Fibroblast of lung (primary cell): ENCODE data around the gene RMND5B. TPM values are rescaled to one million over a fixed set of nuclear protein-coding genes. Genes with fewer than 3 reads are reported as not detected.

ENCODE experiments used
- DNase-seq, 2 donors: peaks; one replicate each; pipeline versions ENCODE4 v3.0.0 to v3.0.0-alpha.2; 2010; ENCODE audit warnings: low read depth in 2 of 2
- H2AFZ ChIP-seq: 2 replicates; pipeline ENCODE4 v1.5.1; 2012; ENCODE audit warnings: low read length, control low read depth, inconsistent platforms
- H3K27ac ChIP-seq: 2 replicates; pipeline ENCODE4 v1.5.1; 2011; ENCODE audit warnings: low read length, control low read depth; ENCODE audit not compliant: insufficient read depth
- H3K27me3 ChIP-seq: 2 replicates; pipeline ENCODE4 v1.5.1; 2011; ENCODE audit warnings: mild to moderate bottlenecking, low read length; ENCODE audit not compliant: control insufficient read depth, insufficient read depth
- H3K36me3 ChIP-seq: 2 replicates; pipeline ENCODE4 v1.5.1; 2011; ENCODE audit warnings: low read length; ENCODE audit not compliant: control insufficient read depth, insufficient read depth
- H3K4me1 ChIP-seq: 2 replicates; pipeline ENCODE4 v1.5.1; 2011; ENCODE audit warnings: low read length; ENCODE audit not compliant: control insufficient read depth, insufficient read depth; ENCODE audit errors: extremely low read depth
- H3K4me2 ChIP-seq: 2 replicates; pipeline ENCODE4 v1.5.1; 2011; ENCODE audit warnings: low read length, control low read depth; ENCODE audit not compliant: insufficient read depth; ENCODE audit errors: extremely low read depth
- H3K4me3 ChIP-seq, 4 experiments: fragments of 200-600 bp in 1 of 4; sonication (generic) in 1 of 4; replicated peaks in 1 of 4; 2 replicates each; pipeline ENCODE4 v1.5.1; 2011 to 2016; ENCODE audit warnings: low read length in 4 of 4, low read depth in 3 of 4, mild to moderate bottlenecking in 3 of 4, control low read depth in 2 of 4, inconsistent platforms in 1 of 4, mixed read lengths in 1 of 4; ENCODE audit not compliant: insufficient read depth in 1 of 4; ENCODE audit errors: control extremely low read depth in 1 of 4
- H3K79me2 ChIP-seq: 2 replicates; pipeline ENCODE4 v1.5.1; 2012; ENCODE audit warnings: mild to moderate bottlenecking, low read length, inconsistent platforms; ENCODE audit not compliant: control insufficient read depth, insufficient read depth
- H3K9ac ChIP-seq: 2 replicates; pipeline ENCODE4 v1.5.1; 2011; ENCODE audit warnings: mild to moderate bottlenecking, low read length, control low read depth; ENCODE audit not compliant: insufficient read depth
- H3K9me3 ChIP-seq: 2 replicates; pipeline ENCODE4 v1.5.1; 2012; ENCODE audit warnings: low read depth, low read length; ENCODE audit not compliant: control insufficient read depth, insufficient read depth
- H4K20me1 ChIP-seq: 2 replicates; pipeline ENCODE4 v1.5.1; 2011; ENCODE audit warnings: low read length; ENCODE audit not compliant: control insufficient read depth, insufficient read depth; ENCODE audit errors: extremely low read depth
- CTCF ChIP-seq, 2 donors: IDR thresholded peaks in 1 of 2; conservative IDR thresholded peaks in 1 of 2; 1 replicate in 1 of 2; 2 replicates in 1 of 2; pipeline ENCODE4 v1.5.1; 2011 to 2012; ENCODE audit warnings: low read length in 2 of 2, control low read depth in 1 of 2, inconsistent platforms in 1 of 2, low read depth in 1 of 2, mild to moderate bottlenecking in 1 of 2
- EZH2 ChIP-seq: IDR thresholded peaks from 2 replicates; pipeline ENCODE4 v1.5.1; 2012; ENCODE audit warnings: low read length, control low read depth, mild to moderate bottlenecking; ENCODE audit errors: missing control alignments
- polyA plus RNA-seq, 2 donors: library from polyadenylated mRNA; depleted of rRNA in 1 of 2; stranded (reverse) in 1 of 2; unstranded in 1 of 2; fragments of >200 nt; gene quantifications; 2 replicates each; pipeline ENCODE4 v1.2.1, GENCODE V29; 2011 to 2012; ENCODE audit warnings: missing spikeins in 1 of 2
- total RNA-seq: library from RNA; depleted of rRNA; stranded (reverse); fragments of >200 nt; gene quantifications from 2 replicates; pipeline ENCODE4 v1.2.1, GENCODE V29; 2014

RMND5B gene
- total and polyA plus RNA-seq, 2 donors (not counting 1 experiment from before 2014, with no cell fraction given) = 22.3 to 22.5 TPM

GRCh38 chr5:178162481-178162880, 31.7 kb downstream of the RMND5B start:
- H3K4me2 ChIP-seq = no peak overlapping the region
- no peaks in the 10 kb centered on the region for H3K79me2 ChIP-seq
- no peak overlapping the region for H3K4me3 ChIP-seq
- H4K20me1 ChIP-seq = no peaks in the 10 kb centered on the region
- no peak overlapping the region for H3K9ac ChIP-seq
- H3K9me3 ChIP-seq = no peaks in the 10 kb centered on the region
- H2AFZ ChIP-seq = no peak overlapping the region
- no peaks in the 10 kb centered on the region for H3K36me3 ChIP-seq
- TF ChIP-seq EZH2 = no peak
- TF ChIP-seq CTCF (conservative IDR thresholded peaks at IDR 0.05 in 1 of 2, IDR thresholded peaks at IDR 0.05 in 1 of 2; ENCODE audit: low read depth in 1 of 2, low read length in 2 of 2) = no peak
- DNase-seq = no peak
- H3K27ac ChIP-seq = no peak overlapping the region
- peaks cover 5% of the 10 kb centered on the region for H3K27me3 ChIP-seq
- H3K4me1 ChIP-seq = no peaks in the 10 kb centered on the region

DNA sequence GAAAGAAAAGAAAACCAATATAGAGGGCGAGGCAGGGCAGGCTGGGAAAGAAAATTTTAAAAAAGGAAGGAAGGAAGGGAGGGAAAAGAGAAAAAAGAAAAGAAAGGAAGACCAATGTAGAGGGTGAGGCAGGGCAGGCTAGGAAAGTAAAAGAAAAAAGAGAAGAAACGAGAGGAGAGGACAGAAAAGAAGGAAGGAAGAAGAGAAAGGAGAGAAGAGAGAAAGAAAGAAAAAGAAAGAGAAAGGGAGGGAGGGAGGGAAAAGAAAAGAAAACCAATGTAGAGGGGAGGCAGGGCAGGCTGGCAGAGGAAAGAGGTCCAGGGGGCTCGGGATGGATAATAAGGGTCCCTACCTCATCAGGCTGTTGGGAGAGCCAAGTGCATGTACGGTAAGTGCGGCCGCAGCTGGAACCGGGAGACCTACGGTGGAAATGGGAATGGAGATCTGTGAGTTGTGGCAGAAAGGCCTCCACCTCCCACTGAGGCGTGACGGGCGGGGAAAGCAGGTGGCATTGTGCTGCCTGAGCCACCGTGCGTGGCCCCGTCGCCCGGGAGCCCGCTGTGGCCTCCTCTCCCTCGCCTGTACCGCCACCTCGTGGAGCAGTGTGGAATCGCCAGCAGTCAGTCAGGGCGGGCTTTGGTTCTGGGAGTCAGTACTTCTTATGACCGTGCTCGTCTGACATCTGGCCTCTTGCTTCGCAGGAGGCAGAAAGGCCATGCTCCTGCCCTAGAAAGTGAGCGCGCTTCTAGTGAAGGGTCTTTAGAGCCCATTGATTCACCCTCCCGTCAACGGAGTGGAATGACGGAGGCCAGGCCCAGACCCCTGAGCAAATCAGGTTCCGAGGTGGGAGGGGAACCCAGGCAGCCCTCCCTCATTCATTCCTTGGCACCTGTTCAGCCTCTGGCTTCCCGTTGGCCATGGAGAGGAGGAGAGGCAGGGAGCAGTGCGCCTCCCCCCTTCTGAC, 33.2 kb downstream of the RMND5B start:
- peak; percentile 43 to 61 for DNase-seq
- Histone ChIP-seq H3K4me3 (peak overlapping the region in 1 of 4 experiments; percentile 27), H3K27me3 (peaks cover 5% of the 10 kb centered on the region), H3K9ac (no peak overlapping the region), H3K79me2 (no peaks in the 10 kb centered on the region), H3K27ac (no peak overlapping the region), H4K20me1 (no peaks in the 10 kb centered on the region), H3K9me3 (no peaks in the 10 kb centered on the region), H3K4me1 (no peaks in the 10 kb centered on the region), H3K36me3 (no peaks in the 10 kb centered on the region), H2AFZ (peak overlapping the region; percentile 47), H3K4me2 (peak overlapping the region; percentile 26)
- no peak for TF ChIP-seq EZH2
- TF ChIP-seq CTCF (conservative IDR thresholded peaks at IDR 0.05 in 1 of 2, IDR thresholded peaks at IDR 0.05 in 1 of 2; ENCODE audit: low read depth in 1 of 2, low read length in 2 of 2) = peak; percentile 99

GRCh38 chr5:178165581-178165980, 34.8 kb downstream of the RMND5B start:
- H4K20me1 ChIP-seq = no peaks in the 10 kb centered on the region
- no peaks in the 10 kb centered on the region for H3K36me3 ChIP-seq
- no peak overlapping the region for H3K4me3 ChIP-seq
- no peaks in the 10 kb centered on the region for H3K9me3 ChIP-seq
- peaks cover 5% of the 10 kb centered on the region for H3K27me3 ChIP-seq
- TF ChIP-seq EZH2 (no peak), CTCF (conservative IDR thresholded peaks at IDR 0.05 in 1 of 2, IDR thresholded peaks at IDR 0.05 in 1 of 2; ENCODE audit: low read depth in 1 of 2, low read length in 2 of 2) (no peak)
- H3K27ac ChIP-seq = no peak overlapping the region
- H3K4me2 ChIP-seq = peak overlapping the region; percentile 25
- H3K9ac ChIP-seq = no peak overlapping the region
- H3K4me1 ChIP-seq = no peaks in the 10 kb centered on the region
- no peak overlapping the region for H2AFZ ChIP-seq
- no peak for DNase-seq
- H3K79me2 ChIP-seq = no peaks in the 10 kb centered on the region
